Measurements from ENCODE around the gene XK.

GRCh38 chrX:37745354-37745753 is 59.8 kb downstream of the XK start:
- TF ChIP-seq, protein P1, sequence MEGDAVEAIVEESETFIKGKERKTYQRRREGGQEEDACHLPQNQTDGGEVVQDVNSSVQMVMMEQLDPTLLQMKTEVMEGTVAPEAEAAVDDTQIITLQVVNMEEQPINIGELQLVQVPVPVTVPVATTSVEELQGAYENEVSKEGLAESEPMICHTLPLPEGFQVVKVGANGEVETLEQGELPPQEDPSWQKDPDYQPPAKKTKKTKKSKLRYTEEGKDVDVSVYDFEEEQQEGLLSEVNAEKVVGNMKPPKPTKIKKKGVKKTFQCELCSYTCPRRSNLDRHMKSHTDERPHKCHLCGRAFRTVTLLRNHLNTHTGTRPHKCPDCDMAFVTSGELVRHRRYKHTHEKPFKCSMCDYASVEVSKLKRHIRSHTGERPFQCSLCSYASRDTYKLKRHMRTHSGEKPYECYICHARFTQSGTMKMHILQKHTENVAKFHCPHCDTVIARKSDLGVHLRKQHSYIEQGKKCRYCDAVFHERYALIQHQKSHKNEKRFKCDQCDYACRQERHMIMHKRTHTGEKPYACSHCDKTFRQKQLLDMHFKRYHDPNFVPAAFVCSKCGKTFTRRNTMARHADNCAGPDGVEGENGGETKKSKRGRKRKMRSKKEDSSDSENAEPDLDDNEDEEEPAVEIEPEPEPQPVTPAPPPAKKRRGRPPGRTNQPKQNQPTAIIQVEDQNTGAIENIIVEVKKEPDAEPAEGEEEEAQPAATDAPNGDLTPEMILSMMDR (conservative IDR thresholded peaks at IDR 0.05) = peak; percentile 80
- no peak for TF ChIP-seq EZH2 (IDR thresholded peaks at IDR 0.05; ENCODE audit: low read depth)

Data from PC-9 (cell line).